Nephron progenitor cell (in vitro differentiated cells): ENCODE results near the gene GBE1.
A peak's percentile ranks its signal among the peaks of the same experiment; 100 is the strongest.

Experiments
- DNase-seq: peaks from one replicate; pipeline ENCODE4 v3.0.0; 2021
- H3K27ac Mint-ChIP-seq: 2 replicates; pipeline ENCODE4 v1.8.0; 2021; ENCODE audit warnings: mild to moderate bottlenecking, moderate library complexity, mixed read lengths
- H3K27me3 Mint-ChIP-seq: 2 replicates; pipeline ENCODE4 v1.8.0; 2021; ENCODE audit warnings: mild to moderate bottlenecking, low read depth, mixed read lengths; ENCODE audit not compliant: poor library complexity
- H3K36me3 Mint-ChIP-seq: 2 replicates; pipeline ENCODE4 v1.8.0; 2021; ENCODE audit warnings: low read depth, mixed read lengths
- H3K4me1 Mint-ChIP-seq: 2 replicates; pipeline ENCODE4 v1.8.0; 2021; ENCODE audit warnings: mixed read lengths
- H3K4me3 Mint-ChIP-seq: 2 replicates; pipeline ENCODE4 v1.8.0; 2021; ENCODE audit warnings: mild to moderate bottlenecking, moderate library complexity, mixed read lengths
- H3K9me3 Mint-ChIP-seq: 2 replicates; pipeline ENCODE4 v1.8.0; 2021; ENCODE audit warnings: mild to moderate bottlenecking, moderate library complexity, mixed read lengths
- TF ChIP-seq, protein P1 (sequence below): fragments of 200-600 bp; sonication (generic); IDR thresholded peaks from 2 replicates; pipeline ENCODE4 v1.5.0; 2021; ENCODE audit warnings: antibody characterized with exemption

GBE1 gene

DNA sequence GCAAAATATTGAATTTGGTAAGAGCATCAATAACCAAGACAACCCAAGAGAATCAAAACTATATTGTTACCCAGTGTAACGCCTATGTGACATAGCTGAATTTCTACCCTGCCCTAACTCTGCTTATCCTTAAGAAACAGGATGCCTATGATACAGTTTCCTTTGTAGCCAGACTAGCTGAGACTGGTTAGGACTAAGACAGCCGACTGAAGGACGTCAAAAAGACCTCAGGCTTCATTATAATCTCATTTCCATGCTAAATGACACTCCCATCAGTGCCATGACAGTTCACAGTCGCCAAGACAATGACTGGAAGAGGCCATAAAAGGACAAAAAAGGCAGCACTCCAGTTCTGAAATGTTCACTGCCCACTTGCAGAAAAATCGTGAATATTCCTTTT, 66.8 kb downstream of the GBE1 start:
- H3K27ac Mint-ChIP-seq = no peak overlapping the region
- H3K4me1 Mint-ChIP-seq = peaks cover 12% of the 10 kb centered on the region
- TF ChIP-seq, protein P1, sequence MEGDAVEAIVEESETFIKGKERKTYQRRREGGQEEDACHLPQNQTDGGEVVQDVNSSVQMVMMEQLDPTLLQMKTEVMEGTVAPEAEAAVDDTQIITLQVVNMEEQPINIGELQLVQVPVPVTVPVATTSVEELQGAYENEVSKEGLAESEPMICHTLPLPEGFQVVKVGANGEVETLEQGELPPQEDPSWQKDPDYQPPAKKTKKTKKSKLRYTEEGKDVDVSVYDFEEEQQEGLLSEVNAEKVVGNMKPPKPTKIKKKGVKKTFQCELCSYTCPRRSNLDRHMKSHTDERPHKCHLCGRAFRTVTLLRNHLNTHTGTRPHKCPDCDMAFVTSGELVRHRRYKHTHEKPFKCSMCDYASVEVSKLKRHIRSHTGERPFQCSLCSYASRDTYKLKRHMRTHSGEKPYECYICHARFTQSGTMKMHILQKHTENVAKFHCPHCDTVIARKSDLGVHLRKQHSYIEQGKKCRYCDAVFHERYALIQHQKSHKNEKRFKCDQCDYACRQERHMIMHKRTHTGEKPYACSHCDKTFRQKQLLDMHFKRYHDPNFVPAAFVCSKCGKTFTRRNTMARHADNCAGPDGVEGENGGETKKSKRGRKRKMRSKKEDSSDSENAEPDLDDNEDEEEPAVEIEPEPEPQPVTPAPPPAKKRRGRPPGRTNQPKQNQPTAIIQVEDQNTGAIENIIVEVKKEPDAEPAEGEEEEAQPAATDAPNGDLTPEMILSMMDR = no peak
- H3K9me3 Mint-ChIP-seq = no peaks in the 10 kb centered on the region
- peaks cover 3% of the 10 kb centered on the region for H3K27me3 Mint-ChIP-seq
- H3K36me3 Mint-ChIP-seq = peaks cover 14% of the 10 kb centered on the region
- no peak overlapping the region for H3K4me3 Mint-ChIP-seq
- no peak for DNase-seq

DNA sequence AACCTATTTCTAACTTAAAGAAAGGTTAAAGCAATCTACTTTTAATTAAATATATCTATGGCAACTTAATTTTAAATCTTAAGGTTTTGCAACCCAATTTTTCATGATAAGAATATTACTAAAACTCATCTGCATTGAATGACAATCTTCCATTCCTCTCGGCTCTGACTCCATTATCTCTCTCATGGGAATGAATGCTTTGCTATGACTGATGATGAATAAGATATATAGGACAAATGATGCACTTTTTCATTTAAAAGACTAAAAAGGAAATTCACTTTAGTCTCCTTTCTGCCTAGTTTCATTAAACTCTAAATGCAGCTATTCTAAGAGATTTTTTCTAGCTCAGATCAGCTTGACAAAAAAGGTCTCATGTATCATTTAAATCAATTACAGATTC, 68.7 kb downstream of the GBE1 start:
- no peak for DNase-seq
- Mint-ChIP-seq H3K4me3 (no peak overlapping the region), H3K36me3 (peaks cover 10% of the 10 kb centered on the region), H3K27me3 (peaks cover 3% of the 10 kb centered on the region), H3K4me1 (peaks cover 13% of the 10 kb centered on the region), H3K27ac (no peak overlapping the region), H3K9me3 (no peaks in the 10 kb centered on the region)
- TF ChIP-seq, protein P1 = no peak

DNA sequence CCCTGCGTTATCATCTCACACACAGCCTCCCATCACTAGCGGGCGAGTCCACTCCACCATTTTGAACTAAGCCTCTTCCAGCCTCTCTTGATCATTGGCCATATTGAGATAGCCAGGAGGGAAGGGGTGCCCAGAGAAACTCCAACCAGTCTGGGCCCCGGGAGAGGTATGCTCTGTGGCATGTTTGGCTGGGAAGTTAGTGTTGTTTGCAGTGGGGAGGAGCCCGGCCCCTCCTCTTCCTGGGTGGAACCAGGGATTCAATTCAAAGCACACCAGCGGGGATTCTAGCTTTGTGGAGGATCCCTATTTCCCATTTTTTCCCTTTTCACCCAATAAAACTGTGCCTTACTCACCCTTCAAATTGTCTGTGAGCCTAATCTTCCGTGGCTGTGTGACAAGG, 71.8 kb downstream of the GBE1 start:
- H3K27me3 Mint-ChIP-seq = no peaks in the 10 kb centered on the region
- H3K36me3 Mint-ChIP-seq = peaks cover 15% of the 10 kb centered on the region
- TF ChIP-seq, protein P1 = no peak
- no peaks in the 10 kb centered on the region for H3K9me3 Mint-ChIP-seq
- no peak overlapping the region for H3K4me3 Mint-ChIP-seq
- DNase-seq = no peak
- no peak overlapping the region for H3K27ac Mint-ChIP-seq
- H3K4me1 Mint-ChIP-seq = peaks cover 18% of the 10 kb centered on the region

DNA sequence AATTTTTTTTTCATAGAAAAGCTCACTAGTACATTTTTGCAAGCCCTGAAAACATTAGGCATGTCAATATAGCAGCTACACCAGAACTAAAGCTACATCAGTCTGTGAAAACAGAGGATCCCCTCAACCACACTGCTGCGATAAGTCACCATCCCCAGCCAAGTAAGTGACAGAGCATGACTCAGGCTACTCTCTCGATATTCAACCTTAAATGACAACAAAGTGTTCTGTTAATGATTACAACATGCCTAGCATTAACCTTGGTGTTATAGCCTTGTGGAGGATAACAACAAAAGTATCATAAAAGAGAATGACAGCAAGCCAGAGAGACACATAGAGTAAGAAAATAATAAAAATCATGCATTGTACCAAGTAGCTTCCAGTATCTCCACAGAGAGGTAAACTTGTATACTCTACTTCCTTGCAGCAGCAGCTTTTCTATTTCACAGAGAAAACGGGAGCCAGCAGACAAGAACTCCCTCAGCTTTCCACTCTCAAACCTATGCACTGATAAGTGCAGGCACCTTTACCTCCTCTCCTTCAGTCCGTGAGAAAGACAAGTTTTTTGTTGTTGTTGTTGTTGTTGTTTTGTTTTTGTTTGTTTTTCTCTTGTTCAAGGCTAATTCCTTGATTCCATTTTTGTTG, 76.6 kb downstream of the GBE1 start:
- H3K4me3 Mint-ChIP-seq = no peak overlapping the region

DNA sequence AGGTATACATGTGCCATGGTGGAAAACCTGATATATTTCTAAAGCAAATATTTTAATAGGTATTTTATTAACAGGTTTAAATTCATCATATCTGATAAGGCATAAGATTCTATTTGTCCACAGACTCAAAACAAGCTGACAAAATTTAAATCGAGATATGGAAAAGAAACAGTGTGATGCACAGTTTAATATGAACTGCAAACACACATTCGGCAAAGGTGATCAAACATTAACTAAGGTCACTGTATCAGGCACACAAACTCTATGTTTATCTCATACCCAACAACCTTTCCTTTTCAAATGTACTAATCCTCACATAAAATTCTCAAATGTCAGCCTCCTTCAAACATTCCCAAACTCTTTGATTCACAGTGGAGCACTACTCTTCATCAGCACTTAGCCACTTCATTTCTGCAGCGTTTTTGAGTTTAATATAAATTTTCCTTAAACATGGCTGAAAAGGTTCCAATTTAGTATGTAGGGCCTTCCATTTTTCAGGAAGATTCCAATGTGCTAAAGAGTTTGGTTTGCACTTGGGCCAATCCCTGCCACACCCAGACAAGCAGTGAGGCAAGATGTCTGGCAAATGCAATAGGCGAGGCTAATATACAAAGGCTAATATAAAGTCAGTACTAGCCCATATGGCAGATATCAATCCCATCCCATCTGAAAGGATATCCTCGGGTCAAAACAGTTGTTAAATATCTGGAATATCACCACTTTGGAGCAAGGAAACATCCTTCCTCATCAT, 84.6 kb downstream of the GBE1 start:
- H3K4me1 Mint-ChIP-seq = no peaks in the 10 kb centered on the region
- H3K36me3 Mint-ChIP-seq = no peaks in the 10 kb centered on the region
- H3K27me3 Mint-ChIP-seq = peaks cover 5% of the 10 kb centered on the region
- H3K27ac Mint-ChIP-seq = no peak overlapping the region
- TF ChIP-seq, protein P1 = no peak
- DNase-seq = no peak
- H3K4me3 Mint-ChIP-seq = no peak overlapping the region
- no peaks in the 10 kb centered on the region for H3K9me3 Mint-ChIP-seq

More for the DNA sequence above, 76.6 kb downstream of the GBE1 start:
- no peak for DNase-seq
- H3K27ac Mint-ChIP-seq = peak overlapping the region; percentile 5
- TF ChIP-seq, protein P1 = no peak
- H3K9me3 Mint-ChIP-seq = no peaks in the 10 kb centered on the region
- peaks cover 9% of the 10 kb centered on the region for H3K36me3 Mint-ChIP-seq
- H3K27me3 Mint-ChIP-seq = peaks cover 3% of the 10 kb centered on the region
- peaks cover 11% of the 10 kb centered on the region for H3K4me1 Mint-ChIP-seq
